ENCODE measurements around the gene ZNF423. TPM values are rescaled to one million over a fixed set of nuclear protein-coding genes. Genes with fewer than 3 reads are reported as not detected.

The ZNF423 gene
- total RNA-seq, 1 experiment from 2014 or later, result 0.49 TPM

DNA sequence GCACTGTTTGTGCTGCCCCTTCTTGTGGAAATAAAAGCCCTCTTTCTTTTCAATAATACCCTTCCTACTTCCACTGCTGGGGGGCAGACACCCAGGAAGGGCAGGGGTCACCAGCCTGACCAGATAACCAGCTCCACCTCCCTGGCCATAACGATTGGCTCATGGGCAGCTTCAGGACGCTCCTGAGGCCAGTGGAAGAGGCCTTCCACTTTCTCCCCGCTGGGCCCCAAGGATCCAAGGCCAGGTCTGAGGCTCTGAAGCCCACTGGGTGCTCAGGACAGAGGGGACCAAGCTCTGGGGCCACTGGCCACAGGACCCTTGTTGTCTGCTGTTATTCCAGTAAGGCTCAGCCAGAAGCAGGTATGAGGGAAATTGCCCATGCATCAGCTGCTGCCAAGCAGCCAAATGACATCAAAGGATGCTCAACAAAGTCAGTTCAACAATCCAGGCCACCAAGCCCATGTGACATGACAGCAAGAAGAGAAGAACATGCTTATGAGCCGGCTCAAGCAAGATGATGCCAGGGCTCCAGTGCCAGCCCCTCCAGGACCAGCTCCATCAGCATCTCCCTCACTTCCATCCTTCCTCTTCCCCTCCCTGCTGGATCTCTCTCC, 238.8 kb downstream of the ZNF423 start:
- intact Hi-C loops (cut with micrococcal nuclease; ENCODE audit: unreplicated experiment) (no loop called here), in situ Hi-C loops (cut with HindIII; ENCODE audit: low pct_unique_long_range_greater_than_20kb, low sequenced_read_pairs) (no loop called here)
- H3K9me3 ChIP-seq (ENCODE audit: control insufficient read depth, insufficient read depth, low read depth, low read length), result no peaks in the 10 kb centered on the region
- peaks cover 2% of the 10 kb centered on the region; the same call in 1 of the 2 replicates for H3K27me3 ChIP-seq (ENCODE audit: control insufficient read depth, insufficient read depth, low read length)
- H3K27ac ChIP-seq (ENCODE audit: low read length), result no peak overlapping the region
- BruUV-seq (replicated peaks), result no TSS peak
- ChIA-PET POLR2A (no interaction called here), CTCF (no interaction called here)
- no peak overlapping the region for H3K4me3 ChIP-seq (ENCODE audit: low read depth in 2 of 2, low read length in 2 of 2)
- H3K4me1 ChIP-seq (ENCODE audit: control insufficient read depth, insufficient read depth, low read length), result no peaks in the 10 kb centered on the region
- H3K36me3 ChIP-seq (ENCODE audit: control insufficient read depth, insufficient read depth, low read length), result no peaks in the 10 kb centered on the region
- TF ChIP-seq TCF7L2 (IDR thresholded peaks at IDR 0.05; ENCODE audit: low read depth, low read length) (no peak), SIN3A (IDR thresholded peaks at IDR 0.05; ENCODE audit: borderline replicate concordance, insufficient read depth, low read depth, low read length) (no peak), POLR2AphosphoS5 (IDR thresholded peaks at IDR 0.05; ENCODE audit: low read depth, low read length) (no peak), CTCF (IDR thresholded peaks at IDR 0.05) (no peak)
- TF ChIP-seq, protein P1, sequence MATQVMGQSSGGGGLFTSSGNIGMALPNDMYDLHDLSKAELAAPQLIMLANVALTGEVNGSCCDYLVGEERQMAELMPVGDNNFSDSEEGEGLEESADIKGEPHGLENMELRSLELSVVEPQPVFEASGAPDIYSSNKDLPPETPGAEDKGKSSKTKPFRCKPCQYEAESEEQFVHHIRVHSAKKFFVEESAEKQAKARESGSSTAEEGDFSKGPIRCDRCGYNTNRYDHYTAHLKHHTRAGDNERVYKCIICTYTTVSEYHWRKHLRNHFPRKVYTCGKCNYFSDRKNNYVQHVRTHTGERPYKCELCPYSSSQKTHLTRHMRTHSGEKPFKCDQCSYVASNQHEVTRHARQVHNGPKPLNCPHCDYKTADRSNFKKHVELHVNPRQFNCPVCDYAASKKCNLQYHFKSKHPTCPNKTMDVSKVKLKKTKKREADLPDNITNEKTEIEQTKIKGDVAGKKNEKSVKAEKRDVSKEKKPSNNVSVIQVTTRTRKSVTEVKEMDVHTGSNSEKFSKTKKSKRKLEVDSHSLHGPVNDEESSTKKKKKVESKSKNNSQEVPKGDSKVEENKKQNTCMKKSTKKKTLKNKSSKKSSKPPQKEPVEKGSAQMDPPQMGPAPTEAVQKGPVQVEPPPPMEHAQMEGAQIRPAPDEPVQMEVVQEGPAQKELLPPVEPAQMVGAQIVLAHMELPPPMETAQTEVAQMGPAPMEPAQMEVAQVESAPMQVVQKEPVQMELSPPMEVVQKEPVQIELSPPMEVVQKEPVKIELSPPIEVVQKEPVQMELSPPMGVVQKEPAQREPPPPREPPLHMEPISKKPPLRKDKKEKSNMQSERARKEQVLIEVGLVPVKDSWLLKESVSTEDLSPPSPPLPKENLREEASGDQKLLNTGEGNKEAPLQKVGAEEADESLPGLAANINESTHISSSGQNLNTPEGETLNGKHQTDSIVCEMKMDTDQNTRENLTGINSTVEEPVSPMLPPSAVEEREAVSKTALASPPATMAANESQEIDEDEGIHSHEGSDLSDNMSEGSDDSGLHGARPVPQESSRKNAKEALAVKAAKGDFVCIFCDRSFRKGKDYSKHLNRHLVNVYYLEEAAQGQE (IDR thresholded peaks at IDR 0.05; ENCODE audit: insufficient read depth in 1 of 2, low read depth in 2 of 2, low read length in 1 of 2), result no peak
- ATAC-seq (no peak), DNase-seq (ENCODE audit: low read depth, low spot score) (no peak)

DNA sequence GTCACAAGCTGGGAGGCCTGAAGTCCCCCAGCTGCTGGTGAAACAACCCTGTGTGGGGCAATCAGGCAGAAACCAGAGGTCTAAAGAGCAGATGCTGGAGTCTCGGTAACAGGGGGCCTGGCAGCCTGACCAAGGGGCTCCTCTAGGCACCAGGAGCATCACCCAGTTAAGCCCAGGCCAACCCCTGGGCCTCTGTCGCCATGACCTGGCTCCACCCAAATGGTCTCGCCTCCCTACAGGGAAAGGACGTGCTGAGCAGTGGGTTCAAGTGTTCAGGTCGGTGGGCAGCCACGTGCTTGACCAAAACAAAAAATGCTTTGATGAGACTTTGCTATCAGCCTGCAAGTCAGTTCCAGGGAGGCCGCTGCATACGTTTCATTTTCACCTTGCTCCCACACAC, 240.3 kb downstream of the ZNF423 start:
- ChIA-PET CTCF (no interaction called here), POLR2A (no interaction called here)
- H3K36me3 ChIP-seq (ENCODE audit: control insufficient read depth, insufficient read depth, low read length), result no peaks in the 10 kb centered on the region
- in situ Hi-C loops (cut with HindIII; ENCODE audit: low pct_unique_long_range_greater_than_20kb, low sequenced_read_pairs), result no loop called here
- ATAC-seq, result no peak
- H3K4me1 ChIP-seq (ENCODE audit: control insufficient read depth, insufficient read depth, low read length), result no peaks in the 10 kb centered on the region
- no peak overlapping the region for H3K4me3 ChIP-seq (ENCODE audit: low read depth in 2 of 2, low read length in 2 of 2)
- TF ChIP-seq, protein P1 (IDR thresholded peaks at IDR 0.05; ENCODE audit: insufficient read depth in 1 of 2, low read depth in 2 of 2, low read length in 1 of 2), result no peak
- TF ChIP-seq POLR2AphosphoS5 (IDR thresholded peaks at IDR 0.05; ENCODE audit: low read depth, low read length) (no peak), SIN3A (IDR thresholded peaks at IDR 0.05; ENCODE audit: borderline replicate concordance, insufficient read depth, low read depth, low read length) (no peak), CTCF (IDR thresholded peaks at IDR 0.05) (no peak), TCF7L2 (IDR thresholded peaks at IDR 0.05; ENCODE audit: low read depth, low read length) (no peak)
- DNase-seq (ENCODE audit: low read depth, low spot score), result no peak
- intact Hi-C loops (cut with micrococcal nuclease; ENCODE audit: unreplicated experiment), result no loop called here
- BruUV-seq (replicated peaks), result no TSS peak
- H3K9me3 ChIP-seq (ENCODE audit: control insufficient read depth, insufficient read depth, low read depth, low read length), result no peaks in the 10 kb centered on the region
- H3K27ac ChIP-seq (ENCODE audit: low read length), result no peak overlapping the region
- peaks cover 4% of the 10 kb centered on the region; the same call in 1 of the 2 replicates for H3K27me3 ChIP-seq (ENCODE audit: control insufficient read depth, insufficient read depth, low read length)
